DND-41 (cell line): ENCODE results near the gene CCNT1.

Experiments used
- EZH2 ChIP-seq: IDR thresholded peaks from 3 replicates; pipeline ENCODE4 v1.6.1; 2012; ENCODE audit warnings: borderline replicate concordance, low read depth, mild to moderate bottlenecking, moderate library complexity, low read length, inconsistent platforms; ENCODE audit not compliant: severe bottlenecking
- TF ChIP-seq, protein P1 (sequence below): IDR thresholded peaks from 2 replicates; pipeline ENCODE4 v1.5.1; 2012; ENCODE audit warnings: borderline replicate concordance, low read length, moderate library complexity, mild to moderate bottlenecking; ENCODE audit not compliant: poor library complexity, severe bottlenecking; ENCODE audit errors: extremely low read depth

DNA sequence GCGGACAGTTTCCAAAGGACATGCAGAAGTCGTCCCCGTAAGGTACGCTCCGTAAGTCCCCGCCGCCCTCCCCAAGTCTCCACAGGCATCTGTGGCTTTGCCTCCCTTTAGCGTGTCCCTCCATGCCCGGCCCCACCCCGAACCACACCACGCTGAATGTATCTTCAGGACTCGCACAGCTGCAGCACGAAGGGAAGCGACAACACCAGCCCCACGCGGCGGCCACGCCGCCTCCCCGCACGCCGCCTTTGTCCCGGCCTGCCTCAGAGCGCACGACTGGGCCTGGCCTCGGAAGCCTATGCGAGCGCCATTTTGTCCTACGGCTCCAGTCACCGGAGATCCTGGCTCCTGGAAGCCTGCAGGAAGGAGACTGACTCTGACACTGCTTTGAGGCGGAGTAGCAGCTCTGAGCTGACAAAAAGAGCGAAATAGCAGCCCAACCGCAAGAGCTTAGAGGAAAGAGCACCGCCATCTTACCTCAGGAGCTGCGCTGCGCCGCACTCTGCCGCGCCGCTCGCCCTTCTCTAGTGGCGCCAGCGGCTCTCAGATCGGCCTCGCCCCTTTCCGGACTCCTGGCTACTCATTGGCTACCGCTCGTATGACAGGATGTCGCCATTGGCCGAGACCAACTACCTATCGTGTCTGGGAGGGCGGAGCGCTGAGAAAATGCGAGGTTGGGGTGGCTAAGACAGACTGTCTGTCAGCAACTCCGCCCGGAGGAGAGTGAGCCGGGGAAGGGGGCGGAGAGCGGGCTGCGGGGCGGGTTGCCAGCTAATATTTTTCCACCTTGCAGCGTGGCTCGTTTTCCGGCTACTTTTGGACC, 34.6 kb downstream of the CCNT1 start, which contains the start of gene KANSL2:
- no peak for TF ChIP-seq EZH2
- TF ChIP-seq, protein P1, sequence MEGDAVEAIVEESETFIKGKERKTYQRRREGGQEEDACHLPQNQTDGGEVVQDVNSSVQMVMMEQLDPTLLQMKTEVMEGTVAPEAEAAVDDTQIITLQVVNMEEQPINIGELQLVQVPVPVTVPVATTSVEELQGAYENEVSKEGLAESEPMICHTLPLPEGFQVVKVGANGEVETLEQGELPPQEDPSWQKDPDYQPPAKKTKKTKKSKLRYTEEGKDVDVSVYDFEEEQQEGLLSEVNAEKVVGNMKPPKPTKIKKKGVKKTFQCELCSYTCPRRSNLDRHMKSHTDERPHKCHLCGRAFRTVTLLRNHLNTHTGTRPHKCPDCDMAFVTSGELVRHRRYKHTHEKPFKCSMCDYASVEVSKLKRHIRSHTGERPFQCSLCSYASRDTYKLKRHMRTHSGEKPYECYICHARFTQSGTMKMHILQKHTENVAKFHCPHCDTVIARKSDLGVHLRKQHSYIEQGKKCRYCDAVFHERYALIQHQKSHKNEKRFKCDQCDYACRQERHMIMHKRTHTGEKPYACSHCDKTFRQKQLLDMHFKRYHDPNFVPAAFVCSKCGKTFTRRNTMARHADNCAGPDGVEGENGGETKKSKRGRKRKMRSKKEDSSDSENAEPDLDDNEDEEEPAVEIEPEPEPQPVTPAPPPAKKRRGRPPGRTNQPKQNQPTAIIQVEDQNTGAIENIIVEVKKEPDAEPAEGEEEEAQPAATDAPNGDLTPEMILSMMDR: no peak
